H1 (cell line): ENCODE data around the gene MYOM3. TPM values are rescaled to one million over a fixed set of nuclear protein-coding genes. Genes with fewer than 3 reads are reported as not detected.

Source experiments
- CTCF ChIA-PET: fragments of 300-600 bp; sonication (Branson Sonifier 250); formaldehyde crosslinking; loops from one replicate; lab custom pipeline; 2021; ENCODE audit not compliant: partially characterized antibody; lab: Charles Lee
- POLR2A ChIA-PET: fragments of 300-600 bp; sonication (Branson Sonifier 250); formaldehyde crosslinking; loops from one replicate; lab custom pipeline; 2021; ENCODE audit warnings: inconsistent platforms; ENCODE audit not compliant: partially characterized antibody; lab: Charles Lee
- DNase-seq, 2 experiments: peaks; one replicate each; pipeline versions ENCODE4 v3.0.0 to v3.0.0-alpha.2; 2010 to 2022; ENCODE audit warnings: low spot score in 2 of 2, low read depth in 1 of 2, mixed read lengths in 1 of 2
- FAIRE-seq: peaks from 2 replicates; lab custom pipeline; 2011; peaks lifted over from hg19 to GRCh38; lab: Jason Lieb, UNC
- H2AFZ ChIP-seq: 2 replicates; pipeline ENCODE4 v1.8.1; 2012; ENCODE audit warnings: low read length, inconsistent platforms
- H2AK5ac ChIP-seq: 2 replicates; pipeline ENCODE4 v1.6.1; 2013; ENCODE audit warnings: low read depth, low read length
- H2BK120ac ChIP-seq: replicated peaks from 2 replicates; pipeline ENCODE3; 2013; ENCODE audit warnings: low read depth, low read length, inconsistent platforms
- H2BK12ac ChIP-seq: 2 replicates; pipeline ENCODE4 v1.6.1; 2013; ENCODE audit warnings: low read depth, low read length
- H2BK15ac ChIP-seq: 2 replicates; pipeline ENCODE4 v1.6.1; 2013; ENCODE audit warnings: low read length
- H2BK20ac ChIP-seq: 2 replicates; pipeline ENCODE4 v1.6.1; 2013; ENCODE audit warnings: low read length
- H2BK5ac ChIP-seq: 2 replicates; pipeline ENCODE4 v1.6.1; 2013; ENCODE audit warnings: low read depth, low read length
- H3K14ac ChIP-seq: 2 replicates; pipeline ENCODE4 v1.6.1; 2013; ENCODE audit warnings: inconsistent platforms; ENCODE audit not compliant: insufficient read length
- H3K18ac ChIP-seq: 2 replicates; pipeline ENCODE4 v1.6.1; 2013; ENCODE audit warnings: low read length; ENCODE audit errors: extremely low read depth
- H3K23ac ChIP-seq: 2 replicates; pipeline ENCODE4 v1.6.1; 2013; ENCODE audit warnings: inconsistent platforms; ENCODE audit not compliant: insufficient read length
- H3K23me2 ChIP-seq: 2 replicates; pipeline ENCODE4 v1.6.1; 2013; ENCODE audit warnings: low read depth, low read length
- H3K27ac ChIP-seq: 2 replicates; pipeline ENCODE4 v1.6.1; 2011; ENCODE audit warnings: low read depth, low read length, inconsistent platforms
- H3K27me3 ChIP-seq, 4 experiments: replicated peaks in 1 of 4; 1 replicate in 1 of 4; 2 replicates in 3 of 4; pipeline versions ENCODE4 v1.6.1 to v1.8.1; 2011 to 2013; ENCODE audit warnings: low read length in 3 of 4, mild to moderate bottlenecking in 3 of 4, inconsistent platforms in 2 of 4, mixed read lengths in 2 of 4, moderate library complexity in 1 of 4; ENCODE audit not compliant: control insufficient read depth in 3 of 4, insufficient read depth in 3 of 4; ENCODE audit errors: extremely low read depth in 1 of 4
- H3K36me3 ChIP-seq, 4 experiments: 2 replicates each; pipeline versions ENCODE4 v1.6.1 to v1.8.1; 2011 to 2013; ENCODE audit warnings: mild to moderate bottlenecking in 4 of 4, low read length in 3 of 4, moderate library complexity in 2 of 4, control low read depth in 1 of 4, inconsistent platforms in 1 of 4; ENCODE audit not compliant: insufficient read depth in 4 of 4, control insufficient read depth in 2 of 4
- H3K4ac ChIP-seq: replicated peaks from 2 replicates; pipeline ENCODE3; 2013; ENCODE audit warnings: low read length, low read depth, mixed read lengths, inconsistent platforms; ENCODE audit not compliant: insufficient read length
- H3K4me1 ChIP-seq, 4 experiments: replicated peaks in 1 of 4; 1 replicate in 1 of 4; 2 replicates in 3 of 4; pipeline versions ENCODE4 v1.6.1 to v1.8.1; 2011 to 2013; ENCODE audit warnings: low read length in 3 of 4, inconsistent platforms in 2 of 4, mixed read lengths in 1 of 4; ENCODE audit not compliant: insufficient read depth in 4 of 4, control insufficient read depth in 3 of 4
- H3K4me2 ChIP-seq, 2 experiments: 2 replicates each; pipeline versions ENCODE4 v1.6.1 to v1.8.1; 2011 to 2013; ENCODE audit warnings: low read depth in 2 of 2, low read length in 2 of 2, control low read depth in 1 of 2, inconsistent platforms in 1 of 2, mild to moderate bottlenecking in 1 of 2; ENCODE audit not compliant: insufficient read depth in 1 of 2
- H3K4me3 ChIP-seq, 4 experiments: fragments of 200-600, 300-600 bp in 1 of 4; sonication (generic), shearing (Covaris generic), sonication (Bioruptor Twin) in 1 of 4; 2 replicates each; pipeline versions ENCODE4 v1.5.1 to v1.8.1; 2011 to 2016; ENCODE audit warnings: low read length in 4 of 4, low read depth in 3 of 4, control low read depth in 2 of 4, inconsistent platforms in 2 of 4, mild to moderate bottlenecking in 2 of 4, mixed read lengths in 1 of 4, moderate library complexity in 1 of 4; ENCODE audit not compliant: insufficient read depth in 2 of 4; ENCODE audit errors: extremely low read depth in 1 of 4
- H3K56ac ChIP-seq: replicated peaks from 2 replicates; pipeline ENCODE3; 2013; ENCODE audit warnings: low read depth, mild to moderate bottlenecking, mixed read lengths, low read length, inconsistent platforms; ENCODE audit not compliant: insufficient read length
- H3K79me1 ChIP-seq: 2 replicates; pipeline ENCODE4 v1.6.1; 2013; ENCODE audit warnings: low read depth, low read length, control low read depth
- H3K79me2 ChIP-seq, 2 experiments: 2 replicates each; pipeline versions ENCODE4 v1.6.1 to v1.8.1; 2012 to 2013; ENCODE audit warnings: low read length in 2 of 2, mild to moderate bottlenecking in 2 of 2, inconsistent platforms in 1 of 2; ENCODE audit not compliant: insufficient read depth in 2 of 2, control insufficient read depth in 1 of 2
- H3K9ac ChIP-seq, 4 experiments: replicated peaks in 1 of 4; 1 replicate in 1 of 4; 2 replicates in 3 of 4; pipeline versions ENCODE4 v1.6.1 to v1.8.1; 2011 to 2013; ENCODE audit warnings: low read depth in 3 of 4, low read length in 3 of 4, control low read depth in 2 of 4, mild to moderate bottlenecking in 2 of 4, moderate library complexity in 2 of 4, inconsistent platforms in 1 of 4; ENCODE audit errors: extremely low read depth in 1 of 4
- H3K9me3 ChIP-seq, 2 experiments: 2 replicates each; pipeline versions ENCODE4 v1.6.1 to v1.8.1; 2012 to 2013; ENCODE audit warnings: mild to moderate bottlenecking in 2 of 2, moderate library complexity in 2 of 2, control low read depth in 1 of 2, inconsistent platforms in 1 of 2, low read depth in 1 of 2, low read length in 1 of 2, mixed read lengths in 1 of 2; ENCODE audit not compliant: insufficient read depth in 2 of 2
- H4K20me1 ChIP-seq, 2 experiments: replicated peaks in 1 of 2; 2 replicates each; pipeline versions ENCODE3 to v1.8.1; 2011 to 2013; ENCODE audit warnings: inconsistent platforms in 2 of 2, low read length in 2 of 2, mild to moderate bottlenecking in 1 of 2; ENCODE audit not compliant: insufficient read depth in 2 of 2, control insufficient read depth in 1 of 2
- H4K5ac ChIP-seq: 2 replicates; pipeline ENCODE4 v1.6.1; 2013; ENCODE audit warnings: low read length, low read depth, mixed read lengths, inconsistent platforms; ENCODE audit not compliant: insufficient read length
- H4K8ac ChIP-seq: 2 replicates; pipeline ENCODE4 v1.8.0; 2013; ENCODE audit warnings: mild to moderate bottlenecking, moderate library complexity, low read length, inconsistent platforms; ENCODE audit not compliant: insufficient read depth; ENCODE audit errors: extremely low read depth
- H4K91ac ChIP-seq: replicated peaks from 2 replicates; pipeline ENCODE3; 2013; ENCODE audit warnings: low read length, mixed read lengths, inconsistent platforms; ENCODE audit not compliant: insufficient read length
- CBX8 ChIP-seq: fragments of 300-800, 300-1000 bp; sonication (generic); IDR thresholded peaks from 2 replicates; pipeline ENCODE4 v1.7.1; 2016; ENCODE audit warnings: low read depth, low read length, borderline replicate concordance
- JUN ChIP-seq: IDR thresholded peaks from 2 replicates; pipeline ENCODE4 v1.6.1; 2011; ENCODE audit warnings: low read depth, mild to moderate bottlenecking, improper control_type of control experiment, low read length
- WGBS, 2 experiments: shearing (Covaris generic) in 1 of 2; methylation state at CpG; one replicate each; pipeline versions ENCODE4 v1.1.6 to v1.1.7; 2013 to 2015; ENCODE audit warnings: low lambda C conversion rate in 2 of 2, mixed read lengths in 2 of 2, inconsistent platforms in 1 of 2, low coverage in 1 of 2, missing lambda C conversion rate in 1 of 2; ENCODE audit not compliant: insufficient replicate concordance in 2 of 2, insufficient coverage in 1 of 2, insufficient read length in 1 of 2; ENCODE audit errors: extremely low coverage in 1 of 2, missing lambda C conversion rate in 1 of 2; 5-methylcytosine and 5-hydroxymethylcytosine counted together
- polyA plus RNA-seq, 7 experiments: library from polyadenylated mRNA; depleted of rRNA in 3 of 7; stranded (reverse) in 5 of 7; unstranded in 2 of 7; fragments of >200 nt in 5 of 7; fragments of 200-250 nt in 2 of 7; gene quantifications; 1 replicate in 5 of 7; 2 replicates in 1 of 7; 4 replicates in 1 of 7; pipeline versions ENCODE4 v1.2.1 to v1.2.3, GENCODE V29; 2011 to 2013; ENCODE audit warnings: missing spikeins in 2 of 7, mixed read lengths in 2 of 7
- total RNA-seq: library from RNA; stranded (reverse); fragmentation: NEBNext Ultra II Directional; extraction: Animal tissue kit (Norgen Biotek cat#: 25700); gene quantifications from 2 replicates; pipeline ENCODE4 v1.2.1, GENCODE V29; 2021

Gene MYOM3
- total and polyA plus RNA-seq, 2 of the 8 experiments (the other 6 are each of a cell fraction or from before 2014, with no cell fraction given): 0.08 to 0.09 TPM

GRCh38 chr1:24113641-24114033 is 1.7 kb upstream of the MYOM3 start:
- Histone ChIP-seq H3K4me3 (no peak overlapping the region), H2AFZ (no peak overlapping the region), H3K4me1 (peaks cover 0 to 6% (median 4%) of the 10 kb centered on the region in 4 experiments; a peak in 4 of 7 replicates), H2BK120ac (no peak overlapping the region), H3K9me3 (no peaks in the 10 kb centered on the region), H2BK20ac (peak overlapping the region; percentile 61; the same call in 1 of the 2 replicates), H3K79me1 (no peaks in the 10 kb centered on the region), H2BK5ac (no peak overlapping the region), H3K9ac (no peak overlapping the region), H3K23me2 (no peaks in the 10 kb centered on the region; the same call in 1 of the 2 replicates), H3K23ac (no peak overlapping the region), H3K4me2 (no peak overlapping the region), H3K18ac (no peak overlapping the region)
- no peak for DNase-seq
- TF ChIP-seq CBX8 (no peak), JUN (no peak)
- TF ChIP-seq, all 59 proteins: peak for 0
- H3K56ac ChIP-seq: no peak overlapping the region
- WGBS, 2 experiments: 90% methylated on average over 6 of the region's 6 CpGs; no CpG with 5 or more reads in 1 of the 2 experiments
- H4K20me1 ChIP-seq: no peaks in the 10 kb centered on the region
- H3K79me2 ChIP-seq: no peaks in the 10 kb centered on the region
- H2BK15ac ChIP-seq: no peak overlapping the region
- no peak overlapping the region for H3K14ac ChIP-seq
- no peak overlapping the region for H4K91ac ChIP-seq
- CTCF ChIA-PET: interaction anchor here (0.7 to 6.8 kb wide), 11 partner anchors 10 to 42 kb away, joined by 3 to 35 read pairs (median 3); no protein-coding TSS in a partner anchor
- H3K27me3 ChIP-seq: no peaks in the 10 kb centered on the region
- POLR2A ChIA-PET: interaction anchor here (1.4 to 1.5 kb wide), 2 partner anchors 11 to 36 kb away, joined by 4 to 9 read pairs; no protein-coding TSS in a partner anchor
- no peak overlapping the region for H4K8ac ChIP-seq
- FAIRE-seq: no peak
- H2BK12ac ChIP-seq: peak overlapping the region; percentile 27; the same call in 1 of the 2 replicates
- no peaks in the 10 kb centered on the region for H3K36me3 ChIP-seq
- H2AK5ac ChIP-seq: no peak overlapping the region
- H3K4ac ChIP-seq: no peak overlapping the region
- H3K27ac ChIP-seq: no peak overlapping the region
- H4K5ac ChIP-seq: no peak overlapping the region
